ENCODE results near the gene PRPF4.
A peak's percentile ranks its signal among the peaks of the same experiment; 100 is the strongest.
"Not testable (repeated sequence)": the region's sequence is repeated elsewhere in the genome, so short reads cannot be mapped to it uniquely, and the experiment has no call there.

PRPF4 gene

GRCh38 chr9:113275157-113276131 is at the start of gene PRPF4, which contains the start of gene CDC26:
PRPF4 (plus strand) TSS chr9:113275658; CDS start chr9:113275744, 86 bp downstream.
CDC26 (minus strand) TSS chr9:113275572; CDS start chr9:113272507, 3,065 bp downstream.
- peak within 1 kb of the TSS; percentile 89 for H3K4me3 ChIP-seq (ENCODE audit: low read depth, low read length)
- peaks cover 9% of the 10 kb centered on the region; the same call in 1 of the 2 replicates for H3K4me1 ChIP-seq (ENCODE audit: control insufficient read depth, insufficient read depth, low read length)
- H3K27me3 ChIP-seq (ENCODE audit: control insufficient read depth, insufficient read depth, low read length) = no peaks in the 10 kb centered on the region
- H3K36me3 ChIP-seq (ENCODE audit: control insufficient read depth, insufficient read depth, low read length) = peaks cover 63% of the 10 kb centered on the region
- peak within 1 kb of the TSS; percentile 86 for H3K9ac ChIP-seq (ENCODE audit: low read depth, low read length)
- peak within 1 kb of the TSS; percentile 89 for H3K27ac ChIP-seq (ENCODE audit: low read depth, low read length)
- H3K9me3 ChIP-seq (ENCODE audit: control insufficient read depth, insufficient read depth, low read length) = no peaks in the 10 kb centered on the region

DNA sequence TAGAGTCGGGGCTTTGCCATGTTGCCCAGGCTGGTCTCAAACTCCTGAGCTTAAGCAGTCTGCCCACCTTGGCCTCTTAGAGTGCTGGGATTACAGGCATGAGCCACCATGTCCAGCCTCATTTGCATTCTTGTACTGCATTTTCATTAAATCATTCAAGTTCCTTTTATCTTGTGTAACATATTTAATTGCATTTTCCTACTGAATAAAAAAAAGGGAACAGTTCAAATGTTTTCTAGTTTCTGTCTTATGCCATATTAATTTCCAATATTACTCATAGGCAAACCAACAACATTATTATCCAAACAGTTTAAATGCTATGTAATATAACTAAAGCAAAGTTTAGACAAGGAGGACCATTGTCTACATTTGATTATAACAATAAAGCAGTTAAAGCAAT is 48.0 kb upstream of the PRPF4 start:
- no peak overlapping the region for H3K9ac ChIP-seq (ENCODE audit: low read depth, low read length)
- H3K27ac ChIP-seq (ENCODE audit: low read depth, low read length) = no peak overlapping the region
- no peaks in the 10 kb centered on the region for H3K27me3 ChIP-seq (ENCODE audit: control insufficient read depth, insufficient read depth, low read length)
- no peaks in the 10 kb centered on the region for H3K9me3 ChIP-seq (ENCODE audit: control insufficient read depth, insufficient read depth, low read length)
- peaks cover 12% of the 10 kb centered on the region for H3K36me3 ChIP-seq (ENCODE audit: control insufficient read depth, insufficient read depth, low read length)
- no peaks in the 10 kb centered on the region for H3K4me1 ChIP-seq (ENCODE audit: control insufficient read depth, insufficient read depth, low read length)
- no peak overlapping the region for H3K4me3 ChIP-seq (ENCODE audit: low read depth, low read length)

GRCh38 chr9:113228130-113228665 is 47.3 kb upstream of the PRPF4 start:
- H3K4me1 ChIP-seq (ENCODE audit: control insufficient read depth, insufficient read depth, low read length) = no peaks in the 10 kb centered on the region
- H3K4me3 ChIP-seq (ENCODE audit: low read depth, low read length) = no peak overlapping the region
- no peak overlapping the region for H3K27ac ChIP-seq (ENCODE audit: low read depth, low read length)
- H3K27me3 ChIP-seq (ENCODE audit: control insufficient read depth, insufficient read depth, low read length) = no peaks in the 10 kb centered on the region
- no peak overlapping the region for H3K9ac ChIP-seq (ENCODE audit: low read depth, low read length)
- H3K9me3 ChIP-seq (ENCODE audit: control insufficient read depth, insufficient read depth, low read length) = no peaks in the 10 kb centered on the region
- peaks cover 12% of the 10 kb centered on the region for H3K36me3 ChIP-seq (ENCODE audit: control insufficient read depth, insufficient read depth, low read length)

- Histone ChIP-seq H3K27ac (ENCODE audit: low read depth, low read length) (no peak overlapping the region), H3K36me3 (ENCODE audit: control insufficient read depth, insufficient read depth, low read length) (0 out of 2 replicates have a peak, but pooled peaks cover 7% of the 10 kb centered on the region), H3K9me3 (ENCODE audit: control insufficient read depth, insufficient read depth, low read length) (no peaks in the 10 kb centered on the region), H3K9ac (ENCODE audit: low read depth, low read length) (no peak overlapping the region), H3K4me1 (ENCODE audit: control insufficient read depth, insufficient read depth, low read length) (no peaks in the 10 kb centered on the region), H3K27me3 (ENCODE audit: control insufficient read depth, insufficient read depth, low read length) (no peaks in the 10 kb centered on the region), H3K4me3 (ENCODE audit: low read depth, low read length) (no peak overlapping the region)
Measured at GRCh38 chr9:113231701-113232100, 43.8 kb upstream of the PRPF4 start.

DNA sequence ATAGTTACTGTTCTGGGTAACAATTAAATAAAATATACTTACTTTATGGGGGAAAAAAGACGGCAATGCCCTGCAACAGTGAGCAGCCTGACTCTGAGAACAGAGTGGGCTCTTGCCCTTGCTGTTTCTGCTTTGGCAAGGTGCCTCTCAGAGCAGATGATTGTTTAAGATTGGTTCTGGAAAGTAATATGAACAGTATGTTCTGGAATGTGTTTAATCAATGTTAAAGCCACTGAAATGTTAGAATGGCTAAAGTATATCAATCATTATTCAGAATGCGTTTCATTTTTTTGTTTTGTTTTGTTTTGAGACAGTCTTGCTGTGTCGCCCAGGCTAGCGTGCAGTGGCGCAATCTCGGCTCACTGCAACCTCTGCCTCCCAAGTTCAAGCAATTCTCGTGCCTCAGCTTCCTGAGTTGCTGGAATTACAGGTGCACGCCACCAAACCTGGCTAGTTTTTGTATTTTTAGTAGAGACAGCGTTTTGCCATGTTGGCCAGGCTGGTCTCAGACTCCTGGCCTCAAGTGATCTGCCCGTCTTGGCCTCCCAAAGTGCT is 39.7 kb upstream of the PRPF4 start:
- H3K9ac ChIP-seq (ENCODE audit: low read depth, low read length); H3K9me3 ChIP-seq (ENCODE audit: control insufficient read depth, insufficient read depth, low read length); H3K27me3 ChIP-seq (ENCODE audit: control insufficient read depth, insufficient read depth, low read length); H3K4me3 ChIP-seq (ENCODE audit: low read depth, low read length); H3K36me3 ChIP-seq (ENCODE audit: control insufficient read depth, insufficient read depth, low read length); H3K4me1 ChIP-seq (ENCODE audit: control insufficient read depth, insufficient read depth, low read length); H3K27ac ChIP-seq (ENCODE audit: low read depth, low read length): not testable (repeated sequence)

DNA sequence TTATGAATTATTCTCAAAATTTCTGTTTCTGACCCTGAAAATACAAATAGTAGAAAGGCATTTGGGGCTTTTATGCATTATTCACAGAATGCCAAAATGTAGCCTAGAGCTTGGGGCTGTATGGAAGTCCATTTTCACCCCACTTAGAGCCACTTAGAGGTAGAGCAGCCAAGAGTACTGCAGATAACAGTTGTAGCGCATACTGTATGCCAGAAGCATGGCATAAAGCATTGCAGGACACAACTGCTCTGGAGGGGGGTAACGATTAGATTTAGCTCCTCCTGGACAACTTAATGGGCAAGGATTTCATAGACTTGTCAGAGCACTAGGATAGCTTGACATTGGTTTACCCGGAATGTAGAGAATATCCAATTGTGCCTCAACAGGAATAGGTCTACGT is 38.4 kb upstream of the PRPF4 start:
- no peak overlapping the region for H3K27ac ChIP-seq (ENCODE audit: low read depth, low read length)
- H3K9me3 ChIP-seq (ENCODE audit: control insufficient read depth, insufficient read depth, low read length) = no peaks in the 10 kb centered on the region
- H3K4me3 ChIP-seq (ENCODE audit: low read depth, low read length) = no peak overlapping the region
- no peaks in the 10 kb centered on the region for H3K36me3 ChIP-seq (ENCODE audit: control insufficient read depth, insufficient read depth, low read length)
- H3K4me1 ChIP-seq (ENCODE audit: control insufficient read depth, insufficient read depth, low read length) = no peaks in the 10 kb centered on the region
- H3K27me3 ChIP-seq (ENCODE audit: control insufficient read depth, insufficient read depth, low read length) = no peaks in the 10 kb centered on the region
- no peak overlapping the region for H3K9ac ChIP-seq (ENCODE audit: low read depth, low read length)

DNA sequence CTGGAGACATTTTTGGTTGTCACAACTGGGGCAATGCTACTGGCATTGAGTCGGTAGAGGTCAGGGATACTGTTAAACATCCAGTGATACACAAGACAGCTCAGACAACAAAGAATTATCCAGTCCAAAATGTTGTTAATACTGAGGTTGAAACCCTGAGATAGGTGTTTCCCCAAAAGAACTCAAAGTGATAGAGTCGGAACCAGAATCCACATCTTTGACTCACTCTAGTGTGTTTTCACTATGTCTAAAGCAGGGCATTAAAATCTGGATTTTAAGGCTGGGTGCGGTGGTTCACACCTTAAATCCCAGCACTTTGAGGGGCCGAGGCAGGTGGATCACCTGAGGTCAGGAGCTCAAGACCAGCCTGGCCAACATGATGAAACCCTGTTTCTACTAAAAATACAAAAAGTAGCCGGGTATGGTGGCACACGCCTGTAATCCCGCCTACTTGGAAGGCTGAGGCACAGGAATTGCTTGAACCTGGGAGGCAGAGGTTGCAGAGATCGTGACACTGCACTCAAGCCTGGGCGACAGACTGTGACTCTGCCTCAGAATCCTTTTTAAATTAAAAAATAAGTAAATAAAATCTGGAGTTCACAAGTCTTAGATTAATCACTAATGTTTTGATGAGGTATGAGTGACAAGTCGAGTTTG is 37.1 kb upstream of the PRPF4 start:
- Histone ChIP-seq H3K4me1 (ENCODE audit: control insufficient read depth, insufficient read depth, low read length) (no peaks in the 10 kb centered on the region), H3K9ac (ENCODE audit: low read depth, low read length) (no peak overlapping the region), H3K27me3 (ENCODE audit: control insufficient read depth, insufficient read depth, low read length) (no peaks in the 10 kb centered on the region), H3K4me3 (ENCODE audit: low read depth, low read length) (no peak overlapping the region), H3K27ac (ENCODE audit: low read depth, low read length) (no peak overlapping the region), H3K36me3 (ENCODE audit: control insufficient read depth, insufficient read depth, low read length) (no peaks in the 10 kb centered on the region), H3K9me3 (ENCODE audit: control insufficient read depth, insufficient read depth, low read length) (no peaks in the 10 kb centered on the region)

- H3K9me3 ChIP-seq (ENCODE audit: control insufficient read depth, insufficient read depth, low read length) = no peaks in the 10 kb centered on the region
- no peaks in the 10 kb centered on the region for H3K4me1 ChIP-seq (ENCODE audit: control insufficient read depth, insufficient read depth, low read length)
- H3K4me3 ChIP-seq (ENCODE audit: low read depth, low read length) = no peak overlapping the region
- H3K9ac ChIP-seq (ENCODE audit: low read depth, low read length) = no peak overlapping the region
- no peak overlapping the region for H3K27ac ChIP-seq (ENCODE audit: low read depth, low read length)
- no peaks in the 10 kb centered on the region for H3K36me3 ChIP-seq (ENCODE audit: control insufficient read depth, insufficient read depth, low read length)
- no peaks in the 10 kb centered on the region for H3K27me3 ChIP-seq (ENCODE audit: control insufficient read depth, insufficient read depth, low read length)
Measured at GRCh38 chr9:113238859-113239232, 36.6 kb upstream of the PRPF4 start.

DNA sequence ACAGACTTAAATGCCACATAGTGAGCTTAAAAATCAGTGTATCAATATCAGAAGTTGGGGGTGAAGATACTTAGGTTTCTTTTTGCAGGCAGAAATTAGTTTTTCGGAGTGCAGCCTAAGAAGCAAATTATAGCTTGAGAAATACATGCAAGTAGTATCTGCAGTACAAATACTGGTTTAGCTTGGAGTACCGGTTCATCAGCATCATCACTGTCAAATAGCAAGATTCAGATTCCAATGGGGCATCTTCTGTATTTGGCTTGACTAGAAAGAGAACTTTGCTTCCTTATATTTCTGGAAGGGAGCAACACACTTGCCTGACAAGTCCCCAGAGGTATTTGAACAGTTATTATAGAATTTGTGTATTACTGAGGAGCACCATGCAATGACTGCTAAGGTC is 34.3 kb upstream of the PRPF4 start:
- Histone ChIP-seq H3K36me3 (ENCODE audit: control insufficient read depth, insufficient read depth, low read length) (no peaks in the 10 kb centered on the region), H3K4me1 (ENCODE audit: control insufficient read depth, insufficient read depth, low read length) (peaks cover 4% of the 10 kb centered on the region; the same call in 1 of the 2 replicates), H3K27me3 (ENCODE audit: control insufficient read depth, insufficient read depth, low read length) (no peaks in the 10 kb centered on the region), H3K4me3 (ENCODE audit: low read depth, low read length) (no peak overlapping the region), H3K9ac (ENCODE audit: low read depth, low read length) (no peak overlapping the region), H3K9me3 (ENCODE audit: control insufficient read depth, insufficient read depth, low read length) (no peaks in the 10 kb centered on the region), H3K27ac (ENCODE audit: low read depth, low read length) (no peak overlapping the region)

- Histone ChIP-seq H3K4me1 (ENCODE audit: control insufficient read depth, insufficient read depth, low read length) (peaks cover 4% of the 10 kb centered on the region; the same call in 1 of the 2 replicates), H3K9ac (ENCODE audit: low read depth, low read length) (no peak overlapping the region), H3K27me3 (ENCODE audit: control insufficient read depth, insufficient read depth, low read length) (no peaks in the 10 kb centered on the region)
Measured at GRCh38 chr9:113244556-113244955, 30.9 kb upstream of the PRPF4 start.

More at GRCh38 chr9:113244556-113244955, 30.9 kb upstream of the PRPF4 start:
- H3K4me3 ChIP-seq (ENCODE audit: low read depth, low read length) = no peak overlapping the region
- H3K27ac ChIP-seq (ENCODE audit: low read depth, low read length) = no peak overlapping the region
- no peaks in the 10 kb centered on the region for H3K9me3 ChIP-seq (ENCODE audit: control insufficient read depth, insufficient read depth, low read length)
- H3K36me3 ChIP-seq (ENCODE audit: control insufficient read depth, insufficient read depth, low read length) = no peaks in the 10 kb centered on the region
